ENCODE results near the gene KCNH3.
"Not testable (repeated sequence)": the region's sequence is repeated elsewhere in the genome, so short reads cannot be mapped to it uniquely, and the experiment has no call there.

Gene KCNH3

GRCh38 chr12:49605539-49605938 lies 66.7 kb downstream of the KCNH3 start, which contains the start of gene FAM186B:
FAM186B (minus strand) TSS chr12:49605639; CDS start chr12:49605477, 162 bp downstream.
- CTCF ChIA-PET, result interaction anchor here (0.8 to 2.2 kb wide), 4 partner anchors 13 to 317 kb away, joined by 3 to 10 read pairs (median 4); no protein-coding TSS in a partner anchor
- POLR2A ChIA-PET, result interaction anchor here (0.6 to 0.7 kb wide), 2 partner anchors 9 to 324 kb away, joined by 3 read pairs; no protein-coding TSS in a partner anchor
- not testable (repeated sequence) for H3K4me1 ChIP-seq (ENCODE audit: control insufficient read depth, insufficient read depth, low read length)

More at GRCh38 chr12:49605539-49605938, 66.7 kb downstream of the KCNH3 start, which contains the start of gene FAM186B:
- H3K27ac ChIP-seq (ENCODE audit: extremely low read depth, low read depth, low read length); H3K36me3 ChIP-seq (ENCODE audit: control insufficient read depth in 2 of 2, insufficient read depth in 1 of 2, low read length in 2 of 2); H3K4me3 ChIP-seq (ENCODE audit: low read depth, low read length); H3K9me3 ChIP-seq (ENCODE audit: control insufficient read depth, insufficient read depth, low read depth, low read length): not testable (repeated sequence)
- TF ChIP-seq ATF2 (tag by site-specific recombination; IDR thresholded peaks at IDR 0.05; ENCODE audit: low read depth), result 0 out of 2 replicates have a peak, but pooled peaks have one; percentile 35

Data from HEK293 (cell line).